Neutrophil (primary cell): ENCODE data around the gene SUGCT.

ENCODE experiments used
- H3K27ac ChIP-seq: fragments of 200-600 bp; sonication (generic); 2 replicates; pipeline ENCODE4 v1.5.1; 2016; ENCODE audit warnings: mild to moderate bottlenecking, moderate library complexity
- H3K27me3 ChIP-seq: fragments of 200-600 bp; sonication (generic); 2 replicates; pipeline ENCODE4 v1.6.0; 2016; ENCODE audit warnings: mild to moderate bottlenecking
- H3K36me3 ChIP-seq: fragments of 200-600 bp; sonication (generic); 2 replicates; pipeline ENCODE4 v1.5.1; 2017
- H3K4me1 ChIP-seq, 2 experiments: fragments of 200-600 bp in 1 of 2; sonication (generic) in 1 of 2; 1 replicate in 1 of 2; 2 replicates in 1 of 2; pipeline versions ENCODE4 v1.5.1 to v1.6.1; 2013 to 2016; ENCODE audit warnings: low read depth in 1 of 2, low read length in 1 of 2, mild to moderate bottlenecking in 1 of 2, moderate library complexity in 1 of 2; ENCODE audit not compliant: control insufficient read depth in 1 of 2, insufficient read depth in 1 of 2
- H3K4me3 ChIP-seq, 2 experiments: fragments of 200-600 bp in 1 of 2; sonication (generic) in 1 of 2; 1 replicate in 1 of 2; 2 replicates in 1 of 2; pipeline ENCODE4 v1.5.1; 2013 to 2016; ENCODE audit warnings: low read depth in 1 of 2, low read length in 1 of 2, mild to moderate bottlenecking in 1 of 2, moderate library complexity in 1 of 2
- H3K9me3 ChIP-seq: fragments of 200-600 bp; sonication (generic); 2 replicates; pipeline ENCODE4 v1.5.1; 2016
- TF ChIP-seq, protein P1 (sequence below): fragments of 200-600 bp; sonication (generic); IDR thresholded peaks from 2 replicates; pipeline ENCODE4 v1.5.1; 2016; ENCODE audit warnings: antibody characterized with exemption

The SUGCT gene

DNA sequence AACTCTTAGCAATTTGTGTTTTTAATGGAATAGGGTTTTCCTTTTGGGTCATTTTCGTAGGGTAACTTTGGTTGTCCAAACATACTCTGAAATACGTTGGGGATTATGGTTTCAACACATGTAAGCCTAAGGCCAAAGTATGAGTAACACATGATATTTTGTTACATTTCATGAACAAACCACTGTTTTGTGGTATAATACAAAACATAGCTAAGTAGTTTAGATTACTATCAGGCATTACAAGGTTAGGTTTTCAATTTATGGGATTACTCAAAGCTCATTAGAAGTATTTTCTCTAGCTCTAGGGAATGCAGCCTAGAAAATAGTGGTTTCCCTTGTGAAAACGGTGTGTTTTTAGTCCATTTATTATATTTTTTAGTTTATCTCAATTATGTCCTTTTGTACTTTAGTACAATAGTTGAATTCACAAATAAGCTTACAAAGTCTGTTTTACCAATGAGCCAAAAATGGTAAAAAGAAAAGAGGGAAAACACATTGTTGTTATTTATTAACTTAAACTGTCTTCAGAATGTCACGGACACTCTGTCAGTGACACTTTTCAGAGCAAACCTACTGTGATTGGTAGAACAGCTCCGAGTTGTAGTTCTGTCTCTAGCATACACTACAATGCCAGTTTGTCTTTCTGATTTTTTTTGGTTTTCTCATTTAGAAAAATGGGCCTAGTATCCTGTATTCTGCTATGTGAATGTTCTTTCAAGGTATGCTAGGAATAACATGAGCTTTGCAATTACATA is 473.7 kb downstream of the SUGCT start:
- Histone ChIP-seq H3K4me1 (peaks cover 6 to 7% of the 10 kb centered on the region in 2 experiments), H3K9me3 (no peaks in the 10 kb centered on the region), H3K27me3 (no peaks in the 10 kb centered on the region), H3K4me3 (no peak overlapping the region), H3K36me3 (no peaks in the 10 kb centered on the region), H3K27ac (no peak overlapping the region)
- TF ChIP-seq, protein P1, sequence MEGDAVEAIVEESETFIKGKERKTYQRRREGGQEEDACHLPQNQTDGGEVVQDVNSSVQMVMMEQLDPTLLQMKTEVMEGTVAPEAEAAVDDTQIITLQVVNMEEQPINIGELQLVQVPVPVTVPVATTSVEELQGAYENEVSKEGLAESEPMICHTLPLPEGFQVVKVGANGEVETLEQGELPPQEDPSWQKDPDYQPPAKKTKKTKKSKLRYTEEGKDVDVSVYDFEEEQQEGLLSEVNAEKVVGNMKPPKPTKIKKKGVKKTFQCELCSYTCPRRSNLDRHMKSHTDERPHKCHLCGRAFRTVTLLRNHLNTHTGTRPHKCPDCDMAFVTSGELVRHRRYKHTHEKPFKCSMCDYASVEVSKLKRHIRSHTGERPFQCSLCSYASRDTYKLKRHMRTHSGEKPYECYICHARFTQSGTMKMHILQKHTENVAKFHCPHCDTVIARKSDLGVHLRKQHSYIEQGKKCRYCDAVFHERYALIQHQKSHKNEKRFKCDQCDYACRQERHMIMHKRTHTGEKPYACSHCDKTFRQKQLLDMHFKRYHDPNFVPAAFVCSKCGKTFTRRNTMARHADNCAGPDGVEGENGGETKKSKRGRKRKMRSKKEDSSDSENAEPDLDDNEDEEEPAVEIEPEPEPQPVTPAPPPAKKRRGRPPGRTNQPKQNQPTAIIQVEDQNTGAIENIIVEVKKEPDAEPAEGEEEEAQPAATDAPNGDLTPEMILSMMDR: no peak

DNA sequence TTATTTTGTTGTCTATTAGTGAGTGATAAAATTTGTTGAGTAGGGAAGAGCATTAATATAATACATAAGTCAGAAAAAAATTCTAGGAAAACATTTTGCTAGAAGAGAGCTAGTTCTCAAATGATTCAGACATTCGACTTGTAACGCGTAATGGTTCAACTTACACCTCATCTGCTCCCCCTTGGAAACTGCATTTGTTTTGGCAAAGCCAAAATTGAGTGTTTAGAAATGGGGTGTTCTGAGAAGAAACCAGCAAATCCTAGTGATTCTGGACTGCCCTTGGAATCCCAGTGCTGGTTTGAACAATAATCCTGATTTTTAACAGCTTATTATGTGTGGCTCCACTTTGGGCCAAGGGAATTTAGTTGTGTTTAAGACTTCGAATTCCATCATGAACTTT is 475.7 kb downstream of the SUGCT start:
- H3K9me3 ChIP-seq: no peaks in the 10 kb centered on the region
- TF ChIP-seq, protein P1: no peak
- H3K4me3 ChIP-seq: no peak overlapping the region
- H3K4me1 ChIP-seq: no peaks in the 10 kb centered on the region
- no peaks in the 10 kb centered on the region for H3K36me3 ChIP-seq
- H3K27ac ChIP-seq: no peak overlapping the region
- no peaks in the 10 kb centered on the region for H3K27me3 ChIP-seq

DNA sequence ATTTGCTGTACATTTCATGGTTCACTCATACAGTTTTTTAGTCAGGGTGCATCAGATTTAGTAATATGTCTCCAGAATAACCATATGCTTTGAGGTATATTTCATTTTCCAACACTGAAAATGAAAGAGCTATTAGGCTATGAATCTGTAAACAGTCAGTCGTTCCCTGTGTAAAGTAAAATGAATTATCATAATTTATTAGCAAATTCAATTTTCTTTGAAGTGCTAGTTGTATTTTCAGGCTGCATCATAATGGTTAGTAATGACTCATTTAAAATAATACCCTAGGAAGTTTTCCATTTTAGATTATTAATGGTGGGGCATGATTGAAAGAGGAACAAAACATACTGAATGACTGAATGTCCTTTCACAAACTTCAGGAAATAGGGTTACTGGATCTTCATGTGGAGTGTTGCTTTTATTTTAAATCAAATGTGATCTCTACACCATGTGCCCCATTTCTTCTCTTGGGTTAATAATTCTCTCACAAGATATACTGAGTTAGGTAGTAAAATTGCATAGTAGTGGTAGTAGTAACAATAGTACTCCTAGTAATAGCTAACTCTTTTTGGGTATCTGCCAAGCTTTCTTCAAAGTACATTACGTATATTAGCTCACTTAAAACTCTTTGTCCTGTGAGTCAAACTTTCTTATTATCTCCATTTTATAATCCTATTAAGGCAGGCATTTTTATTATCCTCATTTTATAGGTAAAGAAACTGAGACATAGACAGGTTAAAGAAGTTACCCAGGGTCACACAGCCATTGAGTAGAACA is 476.5 kb downstream of the SUGCT start:
- H3K36me3 ChIP-seq: no peaks in the 10 kb centered on the region
- no peak overlapping the region for H3K4me3 ChIP-seq
- TF ChIP-seq, protein P1: no peak
- H3K9me3 ChIP-seq: no peaks in the 10 kb centered on the region
- H3K4me1 ChIP-seq: no peaks in the 10 kb centered on the region
- H3K27ac ChIP-seq: no peak overlapping the region
- H3K27me3 ChIP-seq: no peaks in the 10 kb centered on the region

DNA sequence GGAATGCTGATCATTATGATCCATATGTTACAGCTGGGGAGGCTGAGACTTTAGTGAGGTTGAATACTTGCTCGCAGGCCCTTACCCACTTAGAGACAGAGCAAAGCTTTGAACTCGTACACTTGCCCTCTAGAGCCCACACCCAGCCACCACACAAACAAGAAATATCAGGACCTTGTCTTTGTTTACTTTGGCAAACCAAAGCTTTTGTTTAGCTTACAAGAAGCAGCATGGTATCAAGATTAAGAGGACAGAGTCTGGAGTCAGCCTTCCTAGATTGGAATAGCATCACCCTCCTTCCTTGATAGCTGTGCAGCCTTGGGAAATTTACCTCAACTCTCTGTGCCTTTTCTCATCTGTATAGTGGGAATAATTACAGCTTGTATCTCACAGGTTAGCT is 477.5 kb downstream of the SUGCT start:
- Histone ChIP-seq H3K9me3 (no peaks in the 10 kb centered on the region), H3K4me3 (no peak overlapping the region), H3K4me1 (no peaks in the 10 kb centered on the region), H3K36me3 (no peaks in the 10 kb centered on the region), H3K27ac (no peak overlapping the region), H3K27me3 (no peaks in the 10 kb centered on the region)
- TF ChIP-seq, protein P1: no peak

DNA sequence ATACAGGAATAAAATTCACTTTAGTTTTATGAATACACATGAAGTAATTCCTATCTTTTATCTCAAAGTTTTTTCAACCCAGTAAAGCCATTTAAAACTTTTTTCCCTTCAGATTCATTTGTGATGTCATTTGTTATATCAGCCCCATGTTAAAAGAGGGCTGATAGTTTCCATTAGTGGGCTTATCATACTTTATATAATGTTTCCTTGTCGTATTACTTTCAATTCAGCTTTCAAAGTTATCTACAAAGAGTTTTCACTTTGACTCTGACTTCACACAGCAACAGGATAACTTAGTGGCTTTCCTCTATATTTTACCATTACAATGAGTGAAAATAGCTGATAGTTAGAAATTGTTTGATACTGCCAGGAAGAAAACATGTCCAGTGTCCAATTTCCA is 484.8 kb downstream of the SUGCT start:
- no peak overlapping the region for H3K4me3 ChIP-seq
- H3K4me1 ChIP-seq: no peaks in the 10 kb centered on the region
- H3K27ac ChIP-seq: no peak overlapping the region
- no peaks in the 10 kb centered on the region for H3K27me3 ChIP-seq
- TF ChIP-seq, protein P1: no peak
- no peaks in the 10 kb centered on the region for H3K36me3 ChIP-seq
- H3K9me3 ChIP-seq: no peaks in the 10 kb centered on the region
